Measurements from ENCODE around the gene SMARCAL1. TPM values are rescaled to one million over a fixed set of nuclear protein-coding genes. Genes with fewer than 3 reads are reported as not detected.

SMARCAL1 gene
- total RNA-seq, 4 donors from 2014 or later: 6.3 to 15.8 (median 11.6) TPM

- Histone ChIP-seq H3K4me3 (no peak overlapping the region), H3K36me3 (peaks cover 25 to 96% (median 67%) of the 10 kb centered on the region in 4 donors), H3K4me1 (no peaks in the 10 kb centered on the region), H3K27me3 (no peaks in the 10 kb centered on the region), H3K9me3 (no peaks in the 10 kb centered on the region), H3K27ac (replicated peaks in 1 of 4) (no peak overlapping the region)
- no peak for TF ChIP-seq EP300 (IDR thresholded peaks at IDR 0.05)
- DNase-seq (ENCODE audit: extremely low spot score): no peak
- intact Hi-C loops (cut with DNase I): no loop called here
- 100% methylated on average over 1 of the region's 1 CpG for WGBS
These were observed 66.5 kb downstream of the SMARCAL1 start for GRCh38 chr2:216478791-216479190.

GRCh38 chr2:216480221-216480620 is 67.9 kb downstream of the SMARCAL1 start:
- intact Hi-C loops (cut with DNase I): no loop called here
- Histone ChIP-seq H3K9me3 (no peaks in the 10 kb centered on the region), H3K4me3 (no peak overlapping the region), H3K4me1 (no peaks in the 10 kb centered on the region), H3K27me3 (no peaks in the 10 kb centered on the region), H3K36me3 (peaks cover 23 to 84% (median 64%) of the 10 kb centered on the region in 4 donors), H3K27ac (replicated peaks in 1 of 4) (no peak overlapping the region)
- DNase-seq (ENCODE audit: extremely low spot score): no peak
- no peak for TF ChIP-seq CTCF (IDR thresholded peaks at IDR 0.05)
- no peak for TF ChIP-seq POLR2A (IDR thresholded peaks at IDR 0.05; ENCODE audit: low read depth)
- no peak for TF ChIP-seq POLR2AphosphoS5 (IDR thresholded peaks at IDR 0.05)
- TF ChIP-seq EP300 (IDR thresholded peaks at IDR 0.05): no peak
- whole genome bisulfite sequencing: 77% methylated on average over 3 of the region's 3 CpGs

GRCh38 chr2:216482640-216483039 is 70.4 kb downstream of the SMARCAL1 start:
- Histone ChIP-seq H3K9me3 (no peaks in the 10 kb centered on the region), H3K27ac (replicated peaks in 1 of 4) (no peak overlapping the region), H3K4me1 (no peaks in the 10 kb centered on the region), H3K27me3 (no peaks in the 10 kb centered on the region), H3K36me3 (peaks cover 3 to 60% (median 41%) of the 10 kb centered on the region in 4 donors), H3K4me3 (no peak overlapping the region)
- intact Hi-C loops (cut with DNase I): no loop called here
- TF ChIP-seq POLR2AphosphoS5 (IDR thresholded peaks at IDR 0.05): no peak
- TF ChIP-seq CTCF (IDR thresholded peaks at IDR 0.05): no peak
- no peak for TF ChIP-seq POLR2A (IDR thresholded peaks at IDR 0.05; ENCODE audit: low read depth)
- no peak for TF ChIP-seq EP300 (IDR thresholded peaks at IDR 0.05)
- WGBS: 82% methylated on average over 2 of the region's 2 CpGs
- DNase-seq (ENCODE audit: extremely low spot score): no peak

GRCh38 chr2:216485237-216485636 is 73.0 kb downstream of the SMARCAL1 start:
- H3K4me3 ChIP-seq: no peak overlapping the region
- no peak overlapping the region for H3K27ac ChIP-seq (replicated peaks in 1 of 4)
- DNase-seq (ENCODE audit: extremely low spot score): no peak
- 76% methylated on average over 3 of the region's 3 CpGs for WGBS
- no peaks in the 10 kb centered on the region for H3K27me3 ChIP-seq
- no peak for TF ChIP-seq POLR2AphosphoS5 (IDR thresholded peaks at IDR 0.05)
- no peak for TF ChIP-seq CTCF (IDR thresholded peaks at IDR 0.05)
- TF ChIP-seq POLR2A (IDR thresholded peaks at IDR 0.05; ENCODE audit: low read depth): no peak
- TF ChIP-seq EP300 (IDR thresholded peaks at IDR 0.05): no peak
- intact Hi-C loops (cut with DNase I): no loop called here
- H3K36me3 ChIP-seq: peaks cover 0 to 34% (median 19%) of the 10 kb centered on the region in 4 donors
- H3K9me3 ChIP-seq: no peaks in the 10 kb centered on the region
- no peaks in the 10 kb centered on the region for H3K4me1 ChIP-seq

GRCh38 chr2:216485745-216486144 is 73.5 kb downstream of the SMARCAL1 start:
- WGBS: 69% methylated on average over 5 of the region's 5 CpGs
- DNase-seq (ENCODE audit: extremely low spot score): no peak
- intact Hi-C loops (cut with DNase I): no loop called here
- Histone ChIP-seq H3K4me3 (no peak overlapping the region), H3K36me3 (peaks cover 0 to 29% (median 16%) of the 10 kb centered on the region in 4 donors), H3K9me3 (no peaks in the 10 kb centered on the region), H3K27ac (replicated peaks in 1 of 4) (no peak overlapping the region), H3K4me1 (no peaks in the 10 kb centered on the region), H3K27me3 (no peaks in the 10 kb centered on the region)
- no peak for TF ChIP-seq POLR2AphosphoS5 (IDR thresholded peaks at IDR 0.05)
- no peak for TF ChIP-seq POLR2A (IDR thresholded peaks at IDR 0.05; ENCODE audit: low read depth)

GRCh38 chr2:216486271-216486670 is 74.0 kb downstream of the SMARCAL1 start:
- Histone ChIP-seq H3K4me1 (no peaks in the 10 kb centered on the region), H3K9me3 (no peaks in the 10 kb centered on the region), H3K4me3 (no peak overlapping the region), H3K27ac (replicated peaks in 1 of 4) (no peak overlapping the region), H3K36me3 (peaks cover 0 to 23% (median 12%) of the 10 kb centered on the region in 4 donors), H3K27me3 (no peaks in the 10 kb centered on the region)
- no peak for DNase-seq (ENCODE audit: extremely low spot score)
- intact Hi-C loops (cut with DNase I): no loop called here
- 89% methylated on average over 7 of the region's 7 CpGs for WGBS
- TF ChIP-seq POLR2AphosphoS5 (IDR thresholded peaks at IDR 0.05) (no peak), POLR2A (IDR thresholded peaks at IDR 0.05; ENCODE audit: low read depth) (no peak), EP300 (IDR thresholded peaks at IDR 0.05) (no peak), CTCF (IDR thresholded peaks at IDR 0.05) (no peak)

Measured in esophagus muscularis mucosa (tissue), 4 donors.